H9 (cell line): ENCODE results near the gene AJUBA. TPM values are rescaled to one million over a fixed set of nuclear protein-coding genes. Genes with fewer than 3 reads are reported as not detected.

ENCODE experiments used
- DNase-seq: peaks from one replicate; pipeline ENCODE4 v3.0.0-alpha.2; 2017
- H2AFZ ChIP-seq: one replicate; pipeline ENCODE4 v1.6.1; 2013; ENCODE audit warnings: mild to moderate bottlenecking, low read length, control low read depth, moderate library complexity
- H2AK5ac ChIP-seq: 2 replicates; pipeline ENCODE4 v1.6.1; 2013; ENCODE audit warnings: low read length, control low read depth, mixed read lengths; ENCODE audit not compliant: insufficient read length
- H2BK120ac ChIP-seq: one replicate; pipeline ENCODE4 v1.6.1; 2013; ENCODE audit warnings: low read depth, mild to moderate bottlenecking, low read length, control low read depth, inconsistent platforms; ENCODE audit not compliant: poor library complexity, severe bottlenecking
- H2BK12ac ChIP-seq: 2 replicates; pipeline ENCODE4 v1.6.1; 2013; ENCODE audit warnings: low read length, control low read depth, mixed read lengths, low read depth; ENCODE audit not compliant: insufficient read length
- H2BK15ac ChIP-seq: 2 replicates; pipeline ENCODE4 v1.6.1; 2013; ENCODE audit warnings: low read depth, low read length, control low read depth
- H2BK20ac ChIP-seq: one replicate; pipeline ENCODE4 v1.6.1; 2013; ENCODE audit warnings: low read depth, mild to moderate bottlenecking, low read length, control low read depth, inconsistent platforms; ENCODE audit not compliant: poor library complexity, severe bottlenecking
- H2BK5ac ChIP-seq: 2 replicates; pipeline ENCODE4 v1.6.1; 2013; ENCODE audit warnings: low read length, control low read depth, mixed read lengths; ENCODE audit not compliant: insufficient read length
- H3K14ac ChIP-seq: 2 replicates; pipeline ENCODE4 v1.6.1; 2013; ENCODE audit warnings: low read length, control low read depth; ENCODE audit not compliant: insufficient read depth
- H3K18ac ChIP-seq: 2 replicates; pipeline ENCODE4 v1.6.1; 2013; ENCODE audit warnings: low read depth, mild to moderate bottlenecking, mixed read lengths, low read length, control low read depth; ENCODE audit not compliant: insufficient read length
- H3K23ac ChIP-seq: 2 replicates; pipeline ENCODE4 v1.6.1; 2013; ENCODE audit warnings: low read length, control low read depth, mixed read lengths, low read depth; ENCODE audit not compliant: insufficient read length
- H3K23me2 ChIP-seq: 2 replicates; pipeline ENCODE4 v1.6.1; 2013; ENCODE audit warnings: low read depth, mild to moderate bottlenecking, mixed read lengths, low read length, control low read depth; ENCODE audit not compliant: insufficient read length, poor library complexity, severe bottlenecking
- H3K27ac ChIP-seq: 2 replicates; pipeline ENCODE4 v1.5.1; 2013; ENCODE audit warnings: low read length, control low read depth, mixed read lengths, low read depth; ENCODE audit not compliant: insufficient read length
- H3K27me3 ChIP-seq: 2 replicates; pipeline ENCODE4 v1.6.1; 2013; ENCODE audit warnings: low read length, control low read depth, inconsistent platforms; ENCODE audit not compliant: insufficient read depth
- H3K4ac ChIP-seq: 2 replicates; pipeline ENCODE4 v1.6.1; 2013; ENCODE audit warnings: low read depth, mild to moderate bottlenecking, control low read depth, inconsistent platforms, low read length, moderate library complexity
- H3K4me1 ChIP-seq: 2 replicates; pipeline ENCODE4 v1.6.1; 2013; ENCODE audit warnings: low read length, control low read depth, inconsistent platforms; ENCODE audit not compliant: insufficient read depth
- H3K4me2 ChIP-seq: 2 replicates; pipeline ENCODE4 v1.6.1; 2013; ENCODE audit warnings: low read length, control low read depth, mixed read lengths; ENCODE audit not compliant: insufficient read length, insufficient read depth
- H3K56ac ChIP-seq: 2 replicates; pipeline ENCODE4 v1.6.1; 2013; ENCODE audit warnings: low read depth, mild to moderate bottlenecking, mixed read lengths, low read length, control low read depth; ENCODE audit not compliant: insufficient read length
- H3K79me1 ChIP-seq: 2 replicates; pipeline ENCODE4 v1.6.1; 2013; ENCODE audit warnings: low read depth, mild to moderate bottlenecking, moderate library complexity, low read length, control low read depth, inconsistent platforms; ENCODE audit not compliant: insufficient read depth, poor library complexity, severe bottlenecking
- H3K79me2 ChIP-seq: 2 replicates; pipeline ENCODE4 v1.6.1; 2013; ENCODE audit warnings: low read length, control low read depth, inconsistent platforms; ENCODE audit not compliant: insufficient read depth
- H3K9ac ChIP-seq: 2 replicates; pipeline ENCODE4 v1.6.1; 2013; ENCODE audit warnings: low read length, control low read depth, mixed read lengths; ENCODE audit not compliant: insufficient read length; ENCODE audit errors: extremely low read depth
- H3K9me3 ChIP-seq: one replicate; pipeline ENCODE4 v1.6.1; 2013; ENCODE audit warnings: low read depth, low read length, inconsistent platforms; ENCODE audit not compliant: control insufficient read depth
- H3T11ph ChIP-seq: one replicate; pipeline ENCODE4 v1.6.1; 2013; ENCODE audit warnings: mild to moderate bottlenecking, low read length, control low read depth, inconsistent platforms
- H4K20me1 ChIP-seq: one replicate; pipeline ENCODE4 v1.6.1; 2013; ENCODE audit not compliant: control insufficient read depth, insufficient read length, insufficient read depth
- H4K5ac ChIP-seq: 2 replicates; pipeline ENCODE4 v1.6.1; 2013; ENCODE audit warnings: low read depth, mild to moderate bottlenecking, mixed read lengths, low read length, control low read depth; ENCODE audit not compliant: insufficient read length
- H4K8ac ChIP-seq: replicated peaks from 2 replicates; pipeline ENCODE4 v1.6.1; 2013; ENCODE audit warnings: low read length, control low read depth, mixed read lengths, low read depth; ENCODE audit not compliant: insufficient read length
- H4K91ac ChIP-seq: 2 replicates; pipeline ENCODE4 v1.6.1; 2013; ENCODE audit warnings: low read depth, mild to moderate bottlenecking, moderate library complexity, mixed read lengths, low read length, control low read depth; ENCODE audit not compliant: insufficient read length
- H3K27ac Mint-ChIP-seq, 3 experiments: 2 replicates in 2 of 3; 3 replicates in 1 of 3; pipeline ENCODE4 v1.8.0; 2020 to 2021; ENCODE audit warnings: mixed read lengths in 3 of 3, mild to moderate bottlenecking in 1 of 3, moderate library complexity in 1 of 3
- H3K27me3 Mint-ChIP-seq: 2 replicates; pipeline ENCODE4 v1.8.0; 2021; ENCODE audit warnings: low read depth, mild to moderate bottlenecking, moderate library complexity, mixed read lengths
- H3K36me3 Mint-ChIP-seq, 3 experiments: 2 replicates in 2 of 3; 3 replicates in 1 of 3; pipeline ENCODE4 v1.8.0; 2020 to 2021; ENCODE audit warnings: low read depth in 3 of 3, mixed read lengths in 3 of 3; ENCODE audit not compliant: insufficient read depth in 1 of 3
- H3K4me1 Mint-ChIP-seq, 2 experiments: 2 replicates each; pipeline ENCODE4 v1.8.0; 2020; ENCODE audit warnings: mixed read lengths in 2 of 2
- H3K4me3 Mint-ChIP-seq, 2 experiments: 2 replicates in 1 of 2; 3 replicates in 1 of 2; pipeline ENCODE4 v1.8.0; 2020 to 2021; ENCODE audit warnings: mild to moderate bottlenecking in 2 of 2, mixed read lengths in 2 of 2, moderate library complexity in 1 of 2
- H3K9me3 Mint-ChIP-seq, 2 experiments: 2 replicates in 1 of 2; 3 replicates in 1 of 2; pipeline ENCODE4 v1.8.0; 2020; ENCODE audit warnings: mild to moderate bottlenecking in 2 of 2, mixed read lengths in 2 of 2, moderate library complexity in 1 of 2
- CTCF ChIP-seq: fragments of 200-600 bp; sonication (generic); conservative IDR thresholded peaks from 3 replicates; pipeline ENCODE4 v1.8.0; 2021; ENCODE audit warnings: antibody characterized with exemption, mild to moderate bottlenecking
- WGBS: extraction: QIAGEN DNeasy Blood & Tissue Kit; methylation state at CpG from one replicate; pipeline ENCODE4 v1.1.7; 2013; ENCODE audit warnings: missing lambda C conversion rate, low lambda C conversion rate, mixed read lengths; ENCODE audit not compliant: insufficient read length; ENCODE audit errors: extremely low coverage; 5-methylcytosine and 5-hydroxymethylcytosine counted together
- long read RNA-seq: library from polyadenylated mRNA; unstranded; transcript quantifications from one replicate; pipeline ENCODE4 v2.0.0, GENCODE V29; 2020
- total RNA-seq: library from RNA; stranded (reverse); gene quantifications from 2 replicates; pipeline ENCODE4 v1.2.1, GENCODE V29; 2021

Gene AJUBA
- total RNA-seq, result 44.3 and 44.9 TPM in 2 replicates
- long read RNA-seq, full-length matches to known transcripts, result 91 of 109 reads
- long read RNA-seq, partial matches to known transcripts, result 10 of 109 reads
- long read RNA-seq, other reads (novel, unspliced or antisense), result 8 of 109 reads

- peaks cover 17% of the 10 kb centered on the region for H3K23me2 ChIP-seq
- no peak within 1 kb of the TSS for H4K5ac ChIP-seq
- 0 out of 2 replicates have a peak, but pooled peaks cover 2% of the 10 kb centered on the region for H3K79me2 ChIP-seq
- H2BK120ac ChIP-seq, result no peak within 1 kb of the TSS
- peaks cover 26 to 27% of the 10 kb centered on the region in 2 experiments for H3K4me1 Mint-ChIP-seq
- no peaks in the 10 kb centered on the region; the same call in 1 of the 2 replicates for H3K27me3 Mint-ChIP-seq
- H2BK12ac ChIP-seq, result no peak within 1 kb of the TSS
- H2BK5ac ChIP-seq, result peak within 1 kb of the TSS; percentile 27
- H3K4me2 ChIP-seq, result peak within 1 kb of the TSS; percentile 96
- peaks cover 7 to 42% (median 29%) of the 10 kb centered on the region in 3 experiments; a peak in 6 of 7 replicates for H3K36me3 Mint-ChIP-seq
- no peak within 1 kb of the TSS for H2BK15ac ChIP-seq
- no peak for TF ChIP-seq CTCF
- H4K20me1 ChIP-seq, result peaks cover 3% of the 10 kb centered on the region
- no peak within 1 kb of the TSS for H3T11ph ChIP-seq
- H3K18ac ChIP-seq, result peak within 1 kb of the TSS; percentile 85
- H3K4me1 ChIP-seq, result peaks cover 9% of the 10 kb centered on the region; the same call in 1 of the 2 replicates
- no CpG with 5 or more reads among the region's 48 CpGs for WGBS
- no peak within 1 kb of the TSS for H2BK20ac ChIP-seq
- H3K9me3 ChIP-seq, result no peaks in the 10 kb centered on the region
- no peak within 1 kb of the TSS for H3K27ac Mint-ChIP-seq
- H3K79me1 ChIP-seq, result no peaks in the 10 kb centered on the region
- H3K27ac ChIP-seq, result peak within 1 kb of the TSS; percentile 12
- peak; percentile 88 for DNase-seq
- H3K27me3 ChIP-seq, result no peaks in the 10 kb centered on the region
- no peak within 1 kb of the TSS for H2AFZ ChIP-seq
- no peak within 1 kb of the TSS; a peak in 1 of 5 replicates for H3K4me3 Mint-ChIP-seq
- peak within 1 kb of the TSS; percentile 69 for H3K9ac ChIP-seq
- no peak within 1 kb of the TSS for H3K56ac ChIP-seq
- H4K91ac ChIP-seq, result peak within 1 kb of the TSS; percentile 78
- H4K8ac ChIP-seq, result no peak within 1 kb of the TSS
- no peak within 1 kb of the TSS for H3K4ac ChIP-seq
- peak within 1 kb of the TSS; percentile 84 for H3K14ac ChIP-seq
- H2AK5ac ChIP-seq, result no peak within 1 kb of the TSS
- H3K9me3 Mint-ChIP-seq, result peaks cover 0 to 12% of the 10 kb centered on the region in 2 experiments; a peak in 2 of 5 replicates
- no peak within 1 kb of the TSS for H3K23ac ChIP-seq
Measured at GRCh38 chr14:22982477-22983245, at the start of gene AJUBA. AJUBA (minus strand) TSS chr14:22982551; CDS start chr14:22982266, 285 bp downstream.
